H9 (cell line): ENCODE results near the gene PLEKHA7. TPM values are rescaled to one million over a fixed set of nuclear protein-coding genes. Genes with fewer than 3 reads are reported as not detected.

Experiments used
- DNase-seq: peaks from one replicate; pipeline ENCODE4 v3.0.0-alpha.2; 2017
- H2AFZ ChIP-seq: one replicate; pipeline ENCODE4 v1.6.1; 2013; ENCODE audit warnings: mild to moderate bottlenecking, low read length, control low read depth, moderate library complexity
- H2AK5ac ChIP-seq: 2 replicates; pipeline ENCODE4 v1.6.1; 2013; ENCODE audit warnings: low read length, control low read depth, mixed read lengths; ENCODE audit not compliant: insufficient read length
- H2BK120ac ChIP-seq: one replicate; pipeline ENCODE4 v1.6.1; 2013; ENCODE audit warnings: low read depth, mild to moderate bottlenecking, low read length, control low read depth, inconsistent platforms; ENCODE audit not compliant: poor library complexity, severe bottlenecking
- H2BK12ac ChIP-seq: 2 replicates; pipeline ENCODE4 v1.6.1; 2013; ENCODE audit warnings: low read length, control low read depth, mixed read lengths, low read depth; ENCODE audit not compliant: insufficient read length
- H2BK15ac ChIP-seq: 2 replicates; pipeline ENCODE4 v1.6.1; 2013; ENCODE audit warnings: low read depth, low read length, control low read depth
- H2BK20ac ChIP-seq: one replicate; pipeline ENCODE4 v1.6.1; 2013; ENCODE audit warnings: low read depth, mild to moderate bottlenecking, low read length, control low read depth, inconsistent platforms; ENCODE audit not compliant: poor library complexity, severe bottlenecking
- H2BK5ac ChIP-seq: 2 replicates; pipeline ENCODE4 v1.6.1; 2013; ENCODE audit warnings: low read length, control low read depth, mixed read lengths; ENCODE audit not compliant: insufficient read length
- H3K14ac ChIP-seq: 2 replicates; pipeline ENCODE4 v1.6.1; 2013; ENCODE audit warnings: low read length, control low read depth; ENCODE audit not compliant: insufficient read depth
- H3K18ac ChIP-seq: 2 replicates; pipeline ENCODE4 v1.6.1; 2013; ENCODE audit warnings: low read depth, mild to moderate bottlenecking, mixed read lengths, low read length, control low read depth; ENCODE audit not compliant: insufficient read length
- H3K23ac ChIP-seq: 2 replicates; pipeline ENCODE4 v1.6.1; 2013; ENCODE audit warnings: low read length, control low read depth, mixed read lengths, low read depth; ENCODE audit not compliant: insufficient read length
- H3K23me2 ChIP-seq: 2 replicates; pipeline ENCODE4 v1.6.1; 2013; ENCODE audit warnings: low read depth, mild to moderate bottlenecking, mixed read lengths, low read length, control low read depth; ENCODE audit not compliant: insufficient read length, poor library complexity, severe bottlenecking
- H3K27ac ChIP-seq: 2 replicates; pipeline ENCODE4 v1.5.1; 2013; ENCODE audit warnings: low read length, control low read depth, mixed read lengths, low read depth; ENCODE audit not compliant: insufficient read length
- H3K27me3 ChIP-seq: 2 replicates; pipeline ENCODE4 v1.6.1; 2013; ENCODE audit warnings: low read length, control low read depth, inconsistent platforms; ENCODE audit not compliant: insufficient read depth
- H3K4ac ChIP-seq: 2 replicates; pipeline ENCODE4 v1.6.1; 2013; ENCODE audit warnings: low read depth, mild to moderate bottlenecking, control low read depth, inconsistent platforms, low read length, moderate library complexity
- H3K4me1 ChIP-seq: 2 replicates; pipeline ENCODE4 v1.6.1; 2013; ENCODE audit warnings: low read length, control low read depth, inconsistent platforms; ENCODE audit not compliant: insufficient read depth
- H3K4me2 ChIP-seq: 2 replicates; pipeline ENCODE4 v1.6.1; 2013; ENCODE audit warnings: low read length, control low read depth, mixed read lengths; ENCODE audit not compliant: insufficient read length, insufficient read depth
- H3K56ac ChIP-seq: 2 replicates; pipeline ENCODE4 v1.6.1; 2013; ENCODE audit warnings: low read depth, mild to moderate bottlenecking, mixed read lengths, low read length, control low read depth; ENCODE audit not compliant: insufficient read length
- H3K79me1 ChIP-seq: 2 replicates; pipeline ENCODE4 v1.6.1; 2013; ENCODE audit warnings: low read depth, mild to moderate bottlenecking, moderate library complexity, low read length, control low read depth, inconsistent platforms; ENCODE audit not compliant: insufficient read depth, poor library complexity, severe bottlenecking
- H3K79me2 ChIP-seq: 2 replicates; pipeline ENCODE4 v1.6.1; 2013; ENCODE audit warnings: low read length, control low read depth, inconsistent platforms; ENCODE audit not compliant: insufficient read depth
- H3K9ac ChIP-seq: 2 replicates; pipeline ENCODE4 v1.6.1; 2013; ENCODE audit warnings: low read length, control low read depth, mixed read lengths; ENCODE audit not compliant: insufficient read length; ENCODE audit errors: extremely low read depth
- H3K9me3 ChIP-seq: one replicate; pipeline ENCODE4 v1.6.1; 2013; ENCODE audit warnings: low read depth, low read length, inconsistent platforms; ENCODE audit not compliant: control insufficient read depth
- H3T11ph ChIP-seq: one replicate; pipeline ENCODE4 v1.6.1; 2013; ENCODE audit warnings: mild to moderate bottlenecking, low read length, control low read depth, inconsistent platforms
- H4K20me1 ChIP-seq: one replicate; pipeline ENCODE4 v1.6.1; 2013; ENCODE audit not compliant: control insufficient read depth, insufficient read length, insufficient read depth
- H4K5ac ChIP-seq: 2 replicates; pipeline ENCODE4 v1.6.1; 2013; ENCODE audit warnings: low read depth, mild to moderate bottlenecking, mixed read lengths, low read length, control low read depth; ENCODE audit not compliant: insufficient read length
- H4K8ac ChIP-seq: replicated peaks from 2 replicates; pipeline ENCODE4 v1.6.1; 2013; ENCODE audit warnings: low read length, control low read depth, mixed read lengths, low read depth; ENCODE audit not compliant: insufficient read length
- H4K91ac ChIP-seq: 2 replicates; pipeline ENCODE4 v1.6.1; 2013; ENCODE audit warnings: low read depth, mild to moderate bottlenecking, moderate library complexity, mixed read lengths, low read length, control low read depth; ENCODE audit not compliant: insufficient read length
- H3K27ac Mint-ChIP-seq, 3 experiments: 2 replicates in 2 of 3; 3 replicates in 1 of 3; pipeline ENCODE4 v1.8.0; 2020 to 2021; ENCODE audit warnings: mixed read lengths in 3 of 3, mild to moderate bottlenecking in 1 of 3, moderate library complexity in 1 of 3
- H3K27me3 Mint-ChIP-seq: 2 replicates; pipeline ENCODE4 v1.8.0; 2021; ENCODE audit warnings: low read depth, mild to moderate bottlenecking, moderate library complexity, mixed read lengths
- H3K36me3 Mint-ChIP-seq, 3 experiments: 2 replicates in 2 of 3; 3 replicates in 1 of 3; pipeline ENCODE4 v1.8.0; 2020 to 2021; ENCODE audit warnings: low read depth in 3 of 3, mixed read lengths in 3 of 3; ENCODE audit not compliant: insufficient read depth in 1 of 3
- H3K4me1 Mint-ChIP-seq, 2 experiments: 2 replicates each; pipeline ENCODE4 v1.8.0; 2020; ENCODE audit warnings: mixed read lengths in 2 of 2
- H3K4me3 Mint-ChIP-seq, 2 experiments: 2 replicates in 1 of 2; 3 replicates in 1 of 2; pipeline ENCODE4 v1.8.0; 2020 to 2021; ENCODE audit warnings: mild to moderate bottlenecking in 2 of 2, mixed read lengths in 2 of 2, moderate library complexity in 1 of 2
- H3K9me3 Mint-ChIP-seq, 2 experiments: 2 replicates in 1 of 2; 3 replicates in 1 of 2; pipeline ENCODE4 v1.8.0; 2020; ENCODE audit warnings: mild to moderate bottlenecking in 2 of 2, mixed read lengths in 2 of 2, moderate library complexity in 1 of 2
- CTCF ChIP-seq: fragments of 200-600 bp; sonication (generic); conservative IDR thresholded peaks from 3 replicates; pipeline ENCODE4 v1.8.0; 2021; ENCODE audit warnings: antibody characterized with exemption, mild to moderate bottlenecking
- WGBS: extraction: QIAGEN DNeasy Blood & Tissue Kit; methylation state at CpG from one replicate; pipeline ENCODE4 v1.1.7; 2013; ENCODE audit warnings: missing lambda C conversion rate, low lambda C conversion rate, mixed read lengths; ENCODE audit not compliant: insufficient read length; ENCODE audit errors: extremely low coverage; 5-methylcytosine and 5-hydroxymethylcytosine counted together
- total RNA-seq: library from RNA; stranded (reverse); gene quantifications from 2 replicates; pipeline ENCODE4 v1.2.1, GENCODE V29; 2021

PLEKHA7 gene
- total RNA-seq, 1 experiment from 2014 or later, result 21.0 TPM

- Histone ChIP-seq H3K27ac (no peak overlapping the region), H2BK20ac (no peak overlapping the region), H3K4me2 (no peak overlapping the region), H2AFZ (no peak overlapping the region), H3K79me1 (no peaks in the 10 kb centered on the region), H2BK120ac (no peak overlapping the region), H3K14ac (no peak overlapping the region), H3T11ph (no peak overlapping the region), H3K23ac (no peak overlapping the region), H4K91ac (no peak overlapping the region), H3K9me3 (no peaks in the 10 kb centered on the region), H3K56ac (no peak overlapping the region), H2BK12ac (no peak overlapping the region), H3K4me1 (no peaks in the 10 kb centered on the region), H3K27me3 (no peaks in the 10 kb centered on the region), H2BK5ac (no peak overlapping the region), H3K18ac (no peak overlapping the region), H3K23me2 (no peaks in the 10 kb centered on the region), H3K79me2 (no peaks in the 10 kb centered on the region), H4K8ac (no peak overlapping the region), H2BK15ac (no peak overlapping the region), H3K9ac (no peak overlapping the region), H4K5ac (no peak overlapping the region), H2AK5ac (no peak overlapping the region), H4K20me1 (no peaks in the 10 kb centered on the region), H3K4ac (no peak overlapping the region)
- DNase-seq, result no peak
- no peaks in the 10 kb centered on the region; a peak in 1 of 5 replicates for H3K9me3 Mint-ChIP-seq
- H3K4me3 Mint-ChIP-seq, result no peak overlapping the region
- H3K4me1 Mint-ChIP-seq, result peaks cover 3 to 13% of the 10 kb centered on the region in 2 experiments
- H3K27me3 Mint-ChIP-seq, result no peaks in the 10 kb centered on the region
- WGBS, result no CpG with 5 or more reads among the region's 4 CpGs
- H3K27ac Mint-ChIP-seq, result no peak overlapping the region
- TF ChIP-seq CTCF, result no peak
- H3K36me3 Mint-ChIP-seq, result peaks cover 0 to 6% (median 4%) of the 10 kb centered on the region in 3 experiments; a peak in 4 of 7 replicates
Measured at GRCh38 chr11:17002543-17002942, 11.7 kb downstream of the PLEKHA7 start.
